HepG2 (cell line): Measurements from ENCODE around the gene EEF1A2. TPM values are rescaled to one million over a fixed set of nuclear protein-coding genes. Genes with fewer than 3 reads are reported as not detected.

Experiments
- ARID3A ChIP-seq: IDR thresholded peaks from 2 replicates; pipeline ENCODE4 v1.6.1; 2012; ENCODE audit warnings: low read depth, low read length, improper control_type of control experiment
- DMTF1 ChIP-seq: sonication (generic); formaldehyde crosslinking; IDR thresholded peaks from 2 replicates; pipeline ENCODE4 v1.4.0; 2020; ENCODE audit warnings: mild to moderate bottlenecking, missing genetic modification reagents
- E2F2 ChIP-seq: sonication (generic); formaldehyde crosslinking; IDR thresholded peaks from 2 replicates; pipeline ENCODE4 v1.4.0; 2020; ENCODE audit warnings: missing genetic modification reagents, borderline replicate concordance
- FOXP1 ChIP-seq, 2 experiments: fragments of 450-650 bp in 1 of 2; IDR thresholded peaks; 2 replicates each; pipeline ENCODE4 v1.6.1; 2017 to 2018; ENCODE audit warnings: antibody characterized with exemption in 1 of 2
- HNF4A ChIP-seq: sonication (generic); formaldehyde crosslinking; IDR thresholded peaks from 2 replicates; pipeline ENCODE4 v1.4.0; 2020; ENCODE audit warnings: missing genetic modification reagents
- HOMEZ ChIP-seq: IDR thresholded peaks from 2 replicates; pipeline ENCODE4 v1.6.1; 2016; ENCODE audit warnings: low read depth
- ISX ChIP-seq: sonication (generic); formaldehyde crosslinking; conservative IDR thresholded peaks from 2 replicates; pipeline ENCODE4 v1.5.0; 2020; ENCODE audit warnings: missing genetic modification reagents
- KLF12 ChIP-seq: sonication (generic); formaldehyde crosslinking; IDR thresholded peaks from 2 replicates; pipeline ENCODE4 v1.4.0; 2020; ENCODE audit warnings: missing genetic modification reagents, borderline replicate concordance
- KMT2A ChIP-seq: sonication (generic); formaldehyde crosslinking; IDR thresholded peaks from 2 replicates; pipeline ENCODE4 v1.4.0; 2020; ENCODE audit warnings: missing genetic modification reagents
- MLX ChIP-seq: IDR thresholded peaks from 2 replicates; pipeline ENCODE4 v1.6.1; 2016
- MYPOP ChIP-seq: sonication (generic); formaldehyde crosslinking; IDR thresholded peaks from 2 replicates; pipeline ENCODE4 v1.8.1; 2023; ENCODE audit warnings: mild to moderate bottlenecking, moderate library complexity, missing genetic modification reagents
- NR2F6 ChIP-seq, 2 experiments: IDR thresholded peaks; 2 replicates each; pipeline ENCODE4 v1.6.1; 2016; ENCODE audit warnings: antibody characterized with exemption in 1 of 2, mild to moderate bottlenecking in 1 of 2
- RBAK ChIP-seq: sonication (generic); formaldehyde crosslinking; IDR thresholded peaks from 2 replicates; pipeline ENCODE4 v1.5.1; 2020; ENCODE audit warnings: mild to moderate bottlenecking, missing genetic modification reagents
- SKI ChIP-seq: fragments of 450-650 bp; IDR thresholded peaks from one replicate; pipeline ENCODE4 v1.6.1; 2018; ENCODE audit warnings: mild to moderate bottlenecking; ENCODE audit not compliant: partially characterized antibody
- YEATS4 ChIP-seq: sonication (generic); formaldehyde crosslinking; IDR thresholded peaks from 2 replicates; pipeline ENCODE4 v1.4.0; 2020; ENCODE audit warnings: missing genetic modification reagents, borderline replicate concordance
- ZFP36 ChIP-seq: fragments of 150-350 bp; IDR thresholded peaks from 2 replicates; pipeline ENCODE4 v1.6.1; 2018; ENCODE audit warnings: borderline replicate concordance, low read length, low read depth; ENCODE audit not compliant: partially characterized antibody
- ZKSCAN5 ChIP-seq: sonication (generic); formaldehyde crosslinking; IDR thresholded peaks from 2 replicates; pipeline ENCODE4 v1.5.1; 2020; ENCODE audit warnings: mild to moderate bottlenecking, missing genetic modification reagents
- ZNF121 ChIP-seq: sonication (generic); formaldehyde crosslinking; IDR thresholded peaks from 2 replicates; pipeline ENCODE4 v1.5.0; 2020; ENCODE audit warnings: mild to moderate bottlenecking, missing genetic modification reagents
- ZNF446 ChIP-seq: sonication (generic); formaldehyde crosslinking; IDR thresholded peaks from 2 replicates; pipeline ENCODE4 v1.5.0; 2020; ENCODE audit warnings: mild to moderate bottlenecking, missing genetic modification reagents
- ZSCAN29 ChIP-seq: sonication (generic); formaldehyde crosslinking; conservative IDR thresholded peaks from 2 replicates; pipeline ENCODE4 v1.4.0; 2020; ENCODE audit warnings: mild to moderate bottlenecking, missing genetic modification reagents
- polyA plus RNA-seq, 8 experiments: library from polyadenylated mRNA; depleted of rRNA in 3 of 8; stranded (reverse) in 7 of 8; unstranded in 1 of 8; fragments of >200 nt; fragmentation: Illumina TruSeq in 4 of 8; extraction: Trizol in 4 of 8; gene quantifications; 2 replicates each; pipeline versions ENCODE4 v1.2.1 to v1.2.3, GENCODE V29; 2011 to 2016; ENCODE audit warnings: low read depth in 4 of 8, missing spikeins in 1 of 8, mixed read lengths in 1 of 8; ENCODE audit not compliant: insufficient read depth in 1 of 8
- total RNA-seq, 5 experiments: library from RNA; depleted of rRNA; stranded (reverse); fragments of >200 nt; fragmentation: Illumina TruSeq; extraction: Trizol; gene quantifications; 2 replicates each; pipeline ENCODE4 v1.2.3, GENCODE V29; 2016; ENCODE audit warnings: low read depth in 1 of 5

The EEF1A2 gene
- total and polyA plus RNA-seq, 2 of the 13 experiments (the other 11 are each of a cell fraction or from before 2014, with no cell fraction given), result 0.44 to 0.87 TPM

- TF ChIP-seq DMTF1 (CRISPR knock-in tag), result no peak
- TF ChIP-seq HNF4A (CRISPR knock-in tag), result peak; percentile 5; the same call in 1 of the 2 replicates
- TF ChIP-seq ARID3A, result no peak
- no peak for TF ChIP-seq ISX (CRISPR knock-in tag)
- TF ChIP-seq FOXP1 (IDR thresholded peaks at IDR 0.05), result no peak
- TF ChIP-seq FOXP1 (CRISPR knock-in tag; IDR thresholded peaks at IDR 0.05), result peak; percentile 4; the same call in 1 of the 2 replicates
- no peak for TF ChIP-seq MLX
- peak; percentile 44; the same call in 1 of the 2 replicates for TF ChIP-seq NR2F6 (IDR thresholded peaks at IDR 0.05)
- no peak for TF ChIP-seq NR2F6 (CRISPR knock-in tag; IDR thresholded peaks at IDR 0.05)
- no peak for TF ChIP-seq SKI
- no peak for TF ChIP-seq ZNF121 (CRISPR knock-in tag)
- 0 out of 2 replicates have a peak, but pooled peaks have one; percentile 17 for TF ChIP-seq ZNF446 (CRISPR knock-in tag)
- TF ChIP-seq RBAK (CRISPR knock-in tag), result peak; percentile 98
- no peak for TF ChIP-seq ZFP36
- TF ChIP-seq MYPOP (CRISPR knock-in tag), result 0 out of 2 replicates have a peak, but pooled peaks have one; percentile 13
- peak; percentile 16 for TF ChIP-seq KLF12 (CRISPR knock-in tag)
- TF ChIP-seq KMT2A (CRISPR knock-in tag), result no peak
- no peak for TF ChIP-seq ZKSCAN5 (CRISPR knock-in tag)
- no peak for TF ChIP-seq HOMEZ
- 0 out of 2 replicates have a peak, but pooled peaks have one; percentile 8 for TF ChIP-seq ZSCAN29 (CRISPR knock-in tag)
- TF ChIP-seq E2F2 (CRISPR knock-in tag), result no peak
- peak; percentile 17; the same call in 1 of the 2 replicates for TF ChIP-seq YEATS4 (CRISPR knock-in tag)
Measured at GRCh38 chr20:63538204-63539091, 39.6 kb upstream of the EEF1A2 start (continued).
